GM23338 (cell line): ENCODE data around the gene COX10. TPM values are rescaled to one million over a fixed set of nuclear protein-coding genes. Genes with fewer than 3 reads are reported as not detected.

Experiments
- ATAC-seq: fragments of 200-7000 bp; cut with Tn5 transposase; 3 replicates; pipeline ENCODE4 v1.9.1; 2020
- DNase-seq: peaks from one replicate; pipeline ENCODE4 v3.0.0-alpha.2; 2015; ENCODE audit warnings: low spot score
- H2AFZ ChIP-seq: fragments of 200-600 bp; sonication (generic); 2 replicates; pipeline ENCODE4 v1.8.0; 2016; ENCODE audit warnings: antibody characterized with exemption, mild to moderate bottlenecking, moderate library complexity
- H3F3A ChIP-seq: fragments of 200-600 bp; sonication (generic); replicated peaks from 2 replicates; pipeline ENCODE4 v1.8.0; 2017; ENCODE audit warnings: antibody characterized with exemption, mixed run types, low read depth
- H3K27ac ChIP-seq: fragments of 200-600 bp; sonication (generic); 2 replicates; pipeline ENCODE4 v1.6.1; 2016; ENCODE audit warnings: low read depth
- H3K27me3 ChIP-seq: fragments of 200-600 bp; sonication (generic); 2 replicates; pipeline ENCODE4 v1.8.0; 2016; ENCODE audit warnings: mild to moderate bottlenecking, mixed run types, moderate library complexity; ENCODE audit not compliant: insufficient read depth
- H3K36me3 ChIP-seq: fragments of 200-600 bp; sonication (generic); 2 replicates; pipeline ENCODE4 v1.8.0; 2016; ENCODE audit warnings: mild to moderate bottlenecking; ENCODE audit not compliant: insufficient read depth
- H3K4me1 ChIP-seq: fragments of 200-600 bp; sonication (generic); 2 replicates; pipeline ENCODE4 v1.8.0; 2016; ENCODE audit warnings: mild to moderate bottlenecking, moderate library complexity; ENCODE audit not compliant: insufficient read depth
- H3K4me2 ChIP-seq: fragments of 200-600 bp; sonication (generic); 2 replicates; pipeline ENCODE4 v1.7.1; 2017; ENCODE audit warnings: mixed run types
- H3K4me3 ChIP-seq: fragments of 200-600 bp; sonication (generic); 2 replicates; pipeline ENCODE4 v1.6.1; 2016; ENCODE audit warnings: mixed run types
- H3K79me2 ChIP-seq: fragments of 200-600 bp; sonication (generic); replicated peaks from 2 replicates; pipeline ENCODE4 v1.8.0; 2017; ENCODE audit warnings: mild to moderate bottlenecking; ENCODE audit not compliant: insufficient read depth
- H3K9me2 ChIP-seq: fragments of 200-600 bp; sonication (generic); 2 replicates; pipeline ENCODE4 v1.8.0; 2017; ENCODE audit not compliant: insufficient read depth
- H4K20me1 ChIP-seq: fragments of 200-600 bp; sonication (generic); replicated peaks from 2 replicates; pipeline ENCODE4 v1.8.0; 2017; ENCODE audit warnings: mild to moderate bottlenecking; ENCODE audit not compliant: insufficient read depth
- H3K27ac Mint-ChIP-seq: 2 replicates; pipeline ENCODE4 v1.8.0; 2020; ENCODE audit warnings: inconsistent platforms, mild to moderate bottlenecking, moderate library complexity, mixed read lengths
- H3K27me3 Mint-ChIP-seq: 3 replicates; pipeline ENCODE4 v1.8.0; 2022; ENCODE audit warnings: low read depth, mild to moderate bottlenecking, moderate library complexity, mixed read lengths, inconsistent platforms; ENCODE audit not compliant: insufficient read depth, poor library complexity
- H3K36me3 Mint-ChIP-seq: 3 replicates; pipeline ENCODE4 v1.8.0; 2021; ENCODE audit warnings: low read depth, mild to moderate bottlenecking, inconsistent platforms, moderate library complexity, mixed read lengths
- H3K4me1 Mint-ChIP-seq: 3 replicates; pipeline ENCODE4 v1.8.0; 2020; ENCODE audit warnings: mild to moderate bottlenecking, inconsistent platforms, mixed read lengths
- H3K4me3 Mint-ChIP-seq: 3 replicates; pipeline ENCODE4 v1.8.0; 2021; ENCODE audit warnings: moderate library complexity, mild to moderate bottlenecking, inconsistent platforms, mixed read lengths
- H3K9me3 Mint-ChIP-seq: 3 replicates; pipeline ENCODE4 v1.8.0; 2020; ENCODE audit warnings: moderate library complexity, mild to moderate bottlenecking, inconsistent platforms, mixed read lengths
- CREB1 ChIP-seq: fragments of 250-450 bp; sonication (Bioruptor Pico); IDR thresholded peaks from 2 replicates; pipeline ENCODE4 v1.5.0; 2020; ENCODE audit warnings: low read depth, mild to moderate bottlenecking, moderate library complexity
- EZH2 ChIP-seq: fragments of 200-600 bp; sonication (generic); IDR thresholded peaks from one replicate; pipeline ENCODE4 v1.8.0; 2017; ENCODE audit warnings: antibody characterized with exemption, mild to moderate bottlenecking, low read depth; ENCODE audit not compliant: unreplicated experiment
- EZH2phosphoT487 ChIP-seq: fragments of 200-600 bp; sonication (generic); IDR thresholded peaks from one replicate; pipeline ENCODE4 v1.8.1; 2018; ENCODE audit warnings: antibody characterized with exemption; ENCODE audit not compliant: unreplicated experiment
- JUNB ChIP-seq: IDR thresholded peaks from one replicate; pipeline ENCODE4 v1.6.1; 2016; ENCODE audit warnings: antibody characterized with exemption; ENCODE audit not compliant: unreplicated experiment
- NANOG ChIP-seq: IDR thresholded peaks from 2 replicates; pipeline ENCODE4 v1.6.1; 2016; ENCODE audit warnings: antibody characterized with exemption, borderline replicate concordance
- POLR2AphosphoS5 ChIP-seq: IDR thresholded peaks from 2 replicates; pipeline ENCODE4 v1.6.1; 2016; ENCODE audit warnings: antibody characterized with exemption, low read depth
- STAT1 ChIP-seq: IDR thresholded peaks from one replicate; pipeline ENCODE4 v1.6.1; 2016; ENCODE audit warnings: antibody characterized with exemption; ENCODE audit not compliant: unreplicated experiment
- ZNF114 ChIP-seq: fragments of 250-450 bp; sonication (Bioruptor Pico); IDR thresholded peaks from 2 replicates; pipeline ENCODE4 v1.5.0; 2020; ENCODE audit warnings: mild to moderate bottlenecking, moderate library complexity
- polyA plus RNA-seq: library from polyadenylated mRNA; unstranded; fragments of >200 nt; fragmentation: Nextera tagmentation; extraction: Ambion mirVana; gene quantifications from 2 replicates; pipeline ENCODE4 v1.2.1, GENCODE V29; 2016
- total RNA-seq: library from RNA; depleted of rRNA; stranded (reverse); fragments of >200 nt; shearing (Covaris generic); gene quantifications from 2 replicates; pipeline ENCODE4 v1.2.3, GENCODE V29; 2014
- TF ChIP-seq, protein P1 (sequence below): IDR thresholded peaks from one replicate; pipeline ENCODE4 v1.6.1; 2018; ENCODE audit warnings: antibody characterized with exemption; ENCODE audit not compliant: unreplicated experiment
- TF ChIP-seq, protein P2 (sequence below), 2 experiments: fragments of 200-600 bp in 1 of 2; sonication (generic) in 1 of 2; conservative IDR thresholded peaks; 2 replicates each; pipeline versions ENCODE4 v1.5.1 to v1.6.1; 2016 to 2017; ENCODE audit warnings: antibody characterized with exemption in 2 of 2, low read depth in 2 of 2, mild to moderate bottlenecking in 2 of 2, moderate library complexity in 1 of 2

Gene COX10
- total and polyA plus RNA-seq, 2 experiments from 2014 or later, result 25.7 to 46.6 TPM

DNA sequence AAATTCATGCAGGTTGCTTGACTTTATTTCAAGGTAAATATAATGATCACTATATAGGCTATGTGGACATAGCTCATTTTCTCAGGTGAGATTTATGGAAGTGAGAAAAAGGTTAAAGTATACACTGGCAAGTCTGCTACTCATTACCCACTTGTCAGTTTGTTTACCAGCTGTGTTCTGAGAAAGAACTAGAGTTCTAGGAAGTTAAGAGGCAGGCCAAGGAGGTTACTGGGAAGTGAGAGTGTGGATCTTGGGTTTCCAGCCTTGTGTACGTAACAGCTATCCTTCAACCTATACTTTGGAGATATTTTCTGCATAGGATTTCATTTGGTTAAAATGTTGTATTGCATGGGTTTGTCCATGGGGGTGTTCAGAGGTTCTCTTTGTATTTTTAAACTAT is 31.9 kb upstream of the COX10 start:
- Histone ChIP-seq H3K36me3 (no peaks in the 10 kb centered on the region), H3K4me3 (no peak overlapping the region), H4K20me1 (no peaks in the 10 kb centered on the region), H2AFZ (no peak overlapping the region), H3F3A (no peaks in the 10 kb centered on the region), H3K27me3 (no peaks in the 10 kb centered on the region), H3K9me2 (peaks cover 6% of the 10 kb centered on the region), H3K79me2 (no peaks in the 10 kb centered on the region), H3K4me1 (no peaks in the 10 kb centered on the region), H3K27ac (no peak overlapping the region), H3K4me2 (no peak overlapping the region)
- H3K36me3 Mint-ChIP-seq, result peaks cover 13% of the 10 kb centered on the region
- no peak overlapping the region for H3K4me3 Mint-ChIP-seq
- H3K9me3 Mint-ChIP-seq, result no peaks in the 10 kb centered on the region
- TF ChIP-seq EZH2 (no peak), ZNF114 (CRISPR knock-in tag) (no peak), NANOG (no peak)
- no peaks in the 10 kb centered on the region for H3K4me1 Mint-ChIP-seq
- no peaks in the 10 kb centered on the region for H3K27me3 Mint-ChIP-seq
- no peak overlapping the region for H3K27ac Mint-ChIP-seq
- DNase-seq, result no peak
- ATAC-seq, result no peak

DNA sequence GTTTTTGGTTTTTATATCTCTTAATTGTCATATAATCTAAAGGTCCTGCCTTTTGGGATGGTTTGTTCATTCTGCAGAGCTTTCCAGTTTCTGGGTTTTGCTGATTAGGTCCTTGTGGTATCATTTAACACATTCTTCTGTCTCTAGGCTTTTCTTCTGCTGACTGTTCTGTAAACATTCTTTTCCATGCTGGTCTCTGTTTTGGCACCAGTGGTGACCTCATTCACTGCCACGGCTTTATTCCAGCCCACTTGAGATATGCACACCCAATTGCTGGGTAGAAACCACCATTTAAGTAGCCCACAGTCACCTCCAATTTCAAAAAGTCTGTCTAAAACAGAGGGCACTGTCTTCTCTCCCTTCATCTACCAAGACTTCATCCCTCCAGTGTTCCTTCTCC is 31.1 kb upstream of the COX10 start:
- H3F3A ChIP-seq, result no peaks in the 10 kb centered on the region
- no peaks in the 10 kb centered on the region for H3K79me2 ChIP-seq
- no peaks in the 10 kb centered on the region for H3K4me1 ChIP-seq
- H3K36me3 Mint-ChIP-seq, result peaks cover 12% of the 10 kb centered on the region
- H3K4me1 Mint-ChIP-seq, result no peaks in the 10 kb centered on the region
- H3K4me3 Mint-ChIP-seq, result no peak overlapping the region
- no peaks in the 10 kb centered on the region for H3K27me3 ChIP-seq
- H3K27ac ChIP-seq, result no peak overlapping the region
- H3K4me2 ChIP-seq, result no peak overlapping the region
- H3K4me3 ChIP-seq, result no peak overlapping the region
- no peaks in the 10 kb centered on the region for H3K9me3 Mint-ChIP-seq
- no peaks in the 10 kb centered on the region for H4K20me1 ChIP-seq
- peaks cover 6% of the 10 kb centered on the region for H3K9me2 ChIP-seq
- TF ChIP-seq CREB1 (no peak), POLR2AphosphoS5 (no peak)
- H3K36me3 ChIP-seq, result no peaks in the 10 kb centered on the region
- DNase-seq (no peak), ATAC-seq (no peak)
- no peaks in the 10 kb centered on the region for H3K27me3 Mint-ChIP-seq
- no peak overlapping the region for H3K27ac Mint-ChIP-seq
- no peak overlapping the region for H2AFZ ChIP-seq

DNA sequence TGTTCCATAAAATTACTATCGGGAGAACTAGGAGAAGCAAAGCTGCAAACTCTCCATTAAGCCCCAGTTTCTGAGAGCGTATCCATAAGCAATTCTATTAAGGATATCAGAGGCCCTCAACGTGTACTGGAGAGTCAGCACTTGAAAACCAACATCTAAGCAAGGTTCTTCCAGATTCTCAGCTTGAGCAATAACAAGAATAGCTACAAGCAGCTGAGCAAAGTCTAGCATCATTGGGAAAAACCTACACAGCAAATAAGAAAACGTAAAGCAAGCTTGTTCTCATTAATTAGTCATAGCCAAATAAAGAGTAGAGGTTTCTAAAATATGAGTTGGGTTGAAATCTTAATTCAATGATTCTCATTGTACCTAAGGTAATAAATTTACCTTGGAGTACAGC is 26.9 kb upstream of the COX10 start:
- Histone ChIP-seq H2AFZ (no peak overlapping the region), H3K27ac (no peak overlapping the region), H3K36me3 (no peaks in the 10 kb centered on the region), H3K9me2 (peaks cover 4% of the 10 kb centered on the region), H3K4me2 (no peak overlapping the region), H3K27me3 (no peaks in the 10 kb centered on the region), H3K4me1 (no peaks in the 10 kb centered on the region), H3F3A (no peaks in the 10 kb centered on the region), H3K79me2 (no peaks in the 10 kb centered on the region), H4K20me1 (no peaks in the 10 kb centered on the region), H3K4me3 (no peak overlapping the region)
- no peak for DNase-seq
- H3K27me3 Mint-ChIP-seq, result no peaks in the 10 kb centered on the region
- ATAC-seq, result no peak
- H3K36me3 Mint-ChIP-seq, result no peaks in the 10 kb centered on the region
- H3K4me3 Mint-ChIP-seq, result no peak overlapping the region
- no peak overlapping the region for H3K27ac Mint-ChIP-seq
- no peaks in the 10 kb centered on the region for H3K9me3 Mint-ChIP-seq
- H3K4me1 Mint-ChIP-seq, result no peaks in the 10 kb centered on the region
- no peak for TF ChIP-seq ZNF114 (CRISPR knock-in tag)
- TF ChIP-seq JUNB, result no peak
- no peak for TF ChIP-seq EZH2
- TF ChIP-seq, protein P1, sequence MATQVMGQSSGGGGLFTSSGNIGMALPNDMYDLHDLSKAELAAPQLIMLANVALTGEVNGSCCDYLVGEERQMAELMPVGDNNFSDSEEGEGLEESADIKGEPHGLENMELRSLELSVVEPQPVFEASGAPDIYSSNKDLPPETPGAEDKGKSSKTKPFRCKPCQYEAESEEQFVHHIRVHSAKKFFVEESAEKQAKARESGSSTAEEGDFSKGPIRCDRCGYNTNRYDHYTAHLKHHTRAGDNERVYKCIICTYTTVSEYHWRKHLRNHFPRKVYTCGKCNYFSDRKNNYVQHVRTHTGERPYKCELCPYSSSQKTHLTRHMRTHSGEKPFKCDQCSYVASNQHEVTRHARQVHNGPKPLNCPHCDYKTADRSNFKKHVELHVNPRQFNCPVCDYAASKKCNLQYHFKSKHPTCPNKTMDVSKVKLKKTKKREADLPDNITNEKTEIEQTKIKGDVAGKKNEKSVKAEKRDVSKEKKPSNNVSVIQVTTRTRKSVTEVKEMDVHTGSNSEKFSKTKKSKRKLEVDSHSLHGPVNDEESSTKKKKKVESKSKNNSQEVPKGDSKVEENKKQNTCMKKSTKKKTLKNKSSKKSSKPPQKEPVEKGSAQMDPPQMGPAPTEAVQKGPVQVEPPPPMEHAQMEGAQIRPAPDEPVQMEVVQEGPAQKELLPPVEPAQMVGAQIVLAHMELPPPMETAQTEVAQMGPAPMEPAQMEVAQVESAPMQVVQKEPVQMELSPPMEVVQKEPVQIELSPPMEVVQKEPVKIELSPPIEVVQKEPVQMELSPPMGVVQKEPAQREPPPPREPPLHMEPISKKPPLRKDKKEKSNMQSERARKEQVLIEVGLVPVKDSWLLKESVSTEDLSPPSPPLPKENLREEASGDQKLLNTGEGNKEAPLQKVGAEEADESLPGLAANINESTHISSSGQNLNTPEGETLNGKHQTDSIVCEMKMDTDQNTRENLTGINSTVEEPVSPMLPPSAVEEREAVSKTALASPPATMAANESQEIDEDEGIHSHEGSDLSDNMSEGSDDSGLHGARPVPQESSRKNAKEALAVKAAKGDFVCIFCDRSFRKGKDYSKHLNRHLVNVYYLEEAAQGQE, result no peak
- no peak for TF ChIP-seq NANOG
- no peak for TF ChIP-seq STAT1
- TF ChIP-seq, protein P2, sequence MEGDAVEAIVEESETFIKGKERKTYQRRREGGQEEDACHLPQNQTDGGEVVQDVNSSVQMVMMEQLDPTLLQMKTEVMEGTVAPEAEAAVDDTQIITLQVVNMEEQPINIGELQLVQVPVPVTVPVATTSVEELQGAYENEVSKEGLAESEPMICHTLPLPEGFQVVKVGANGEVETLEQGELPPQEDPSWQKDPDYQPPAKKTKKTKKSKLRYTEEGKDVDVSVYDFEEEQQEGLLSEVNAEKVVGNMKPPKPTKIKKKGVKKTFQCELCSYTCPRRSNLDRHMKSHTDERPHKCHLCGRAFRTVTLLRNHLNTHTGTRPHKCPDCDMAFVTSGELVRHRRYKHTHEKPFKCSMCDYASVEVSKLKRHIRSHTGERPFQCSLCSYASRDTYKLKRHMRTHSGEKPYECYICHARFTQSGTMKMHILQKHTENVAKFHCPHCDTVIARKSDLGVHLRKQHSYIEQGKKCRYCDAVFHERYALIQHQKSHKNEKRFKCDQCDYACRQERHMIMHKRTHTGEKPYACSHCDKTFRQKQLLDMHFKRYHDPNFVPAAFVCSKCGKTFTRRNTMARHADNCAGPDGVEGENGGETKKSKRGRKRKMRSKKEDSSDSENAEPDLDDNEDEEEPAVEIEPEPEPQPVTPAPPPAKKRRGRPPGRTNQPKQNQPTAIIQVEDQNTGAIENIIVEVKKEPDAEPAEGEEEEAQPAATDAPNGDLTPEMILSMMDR (conservative IDR thresholded peaks at IDR 0.05; ENCODE audit: low read depth in 2 of 2), result no peak
- no peak for TF ChIP-seq EZH2phosphoT487
- no peak for TF ChIP-seq CREB1
